Measurements from ENCODE around the gene PDIK1L. TPM values are rescaled to one million over a fixed set of nuclear protein-coding genes. Genes with fewer than 3 reads are reported as not detected.
"Not testable (repeated sequence)": the region's sequence is repeated elsewhere in the genome, so short reads cannot be mapped to it uniquely, and the experiment has no call there.

PDIK1L gene
- total RNA-seq, 3 donors from 2014 or later: 9.2 to 17.3 (median 9.3) TPM

GRCh38 chr1:26089125-26089524 lies 22.5 kb upstream of the PDIK1L start:
- no peak overlapping the region for H3K4me3 ChIP-seq
- intact Hi-C loops (cut with DNase I; ENCODE audit: low total_unique reads): no loop called here
- H3K36me3 ChIP-seq: no peaks in the 10 kb centered on the region
- no peaks in the 10 kb centered on the region for H3K4me1 ChIP-seq
- no peak for TF ChIP-seq CTCF (IDR thresholded peaks at IDR 0.05)
- TF ChIP-seq POLR2A (IDR thresholded peaks at IDR 0.05): no peak
- TF ChIP-seq POLR2AphosphoS5 (IDR thresholded peaks at IDR 0.05): no peak
- no peaks in the 10 kb centered on the region for H3K9me3 ChIP-seq
- H3K27me3 ChIP-seq: peaks cover 0 to 5% of the 10 kb centered on the region in 2 donors
- no peak overlapping the region for H3K27ac ChIP-seq
- DNase-seq (ENCODE audit: low spot score in 2 of 2): no peak

- H3K36me3 ChIP-seq: no peaks in the 10 kb centered on the region
- TF ChIP-seq POLR2A (IDR thresholded peaks at IDR 0.05): no peak
- no peak for TF ChIP-seq CTCF (IDR thresholded peaks at IDR 0.05)
- TF ChIP-seq POLR2AphosphoS5 (IDR thresholded peaks at IDR 0.05): no peak
- H3K9me3 ChIP-seq: no peaks in the 10 kb centered on the region
- no peaks in the 10 kb centered on the region for H3K4me1 ChIP-seq
- intact Hi-C loops (cut with DNase I; ENCODE audit: low total_unique reads): no loop called here
- H3K4me3 ChIP-seq: no peak overlapping the region
- peaks cover 0 to 5% of the 10 kb centered on the region in 2 donors for H3K27me3 ChIP-seq
- DNase-seq (ENCODE audit: low spot score in 2 of 2): no peak
- H3K27ac ChIP-seq: no peak overlapping the region
Observed at GRCh38 chr1:26090893-26091292, 20.7 kb upstream of the PDIK1L start.

- TF ChIP-seq POLR2A (IDR thresholded peaks at IDR 0.05): no peak
- TF ChIP-seq CTCF (IDR thresholded peaks at IDR 0.05): no peak
- TF ChIP-seq POLR2AphosphoS5 (IDR thresholded peaks at IDR 0.05): no peak
- Histone ChIP-seq H3K36me3 (no peaks in the 10 kb centered on the region), H3K27ac (no peak overlapping the region), H3K4me3 (no peak overlapping the region), H3K27me3 (peaks cover 0 to 5% of the 10 kb centered on the region in 2 donors), H3K4me1 (no peaks in the 10 kb centered on the region), H3K9me3 (no peaks in the 10 kb centered on the region)
- intact Hi-C loops (cut with DNase I; ENCODE audit: low total_unique reads): no loop called here
- no peak for DNase-seq (ENCODE audit: low spot score in 2 of 2)
Observed at GRCh38 chr1:26092422-26092821, 19.2 kb upstream of the PDIK1L start.

- intact Hi-C loops (cut with DNase I; ENCODE audit: low total_unique reads); H3K27ac ChIP-seq; DNase-seq (ENCODE audit: low spot score in 2 of 2); H3K4me3 ChIP-seq; H3K36me3 ChIP-seq; H3K4me1 ChIP-seq; H3K9me3 ChIP-seq; H3K27me3 ChIP-seq: not testable (repeated sequence)
Observed at GRCh38 chr1:26093569-26093968, 18.1 kb upstream of the PDIK1L start.

GRCh38 chr1:26094076-26094669 lies 17.5 kb upstream of the PDIK1L start:
- H3K4me1 ChIP-seq: no peaks in the 10 kb centered on the region
- H3K27me3 ChIP-seq: peaks cover 0 to 4% of the 10 kb centered on the region in 2 donors
- intact Hi-C loops (cut with DNase I; ENCODE audit: low total_unique reads): no loop called here
- no peak for DNase-seq (ENCODE audit: low spot score in 2 of 2)
- TF ChIP-seq POLR2A (IDR thresholded peaks at IDR 0.05) (no peak), CTCF (IDR thresholded peaks at IDR 0.05) (no peak)
- no peaks in the 10 kb centered on the region for H3K36me3 ChIP-seq
- no peak overlapping the region for H3K4me3 ChIP-seq
- H3K9me3 ChIP-seq: no peaks in the 10 kb centered on the region
- H3K27ac ChIP-seq: no peak overlapping the region

Data from breast epithelium (tissue), 4 donors.